Stromal cell of bone marrow (primary cell): Measurements from ENCODE around the gene HAGHL.
"Not testable (repeated sequence)": the region's sequence is repeated elsewhere in the genome, so short reads cannot be mapped to it uniquely, and the experiment has no call there.

Experiments used
- DNase-seq: peaks from one replicate; pipeline ENCODE4 v3.0.0-alpha.2; 2012; ENCODE audit warnings: low read depth

Gene HAGHL

GRCh38 chr16:774086-775001, 47.4 kb downstream of the HAGHL start:
- no peak for DNase-seq

GRCh38 chr16:775236-775796, 48.4 kb downstream of the HAGHL start:
- no peak for DNase-seq

- DNase-seq, result not testable (repeated sequence)
These were observed 49.4 kb downstream of the HAGHL start for GRCh38 chr16:776298-776697.

- DNase-seq, result no peak
These were observed 49.9 kb downstream of the HAGHL start for GRCh38 chr16:776824-777223.

- no peak for DNase-seq
These were observed 50.9 kb downstream of the HAGHL start for GRCh38 chr16:777826-778225.

- no peak for DNase-seq
These were observed 51.5 kb downstream of the HAGHL start for GRCh38 chr16:778447-778846.

- no peak for DNase-seq
These were observed 52.1 kb downstream of the HAGHL start for GRCh38 chr16:778909-779527.
